ENCODE data around the gene KANSL1.

DNA sequence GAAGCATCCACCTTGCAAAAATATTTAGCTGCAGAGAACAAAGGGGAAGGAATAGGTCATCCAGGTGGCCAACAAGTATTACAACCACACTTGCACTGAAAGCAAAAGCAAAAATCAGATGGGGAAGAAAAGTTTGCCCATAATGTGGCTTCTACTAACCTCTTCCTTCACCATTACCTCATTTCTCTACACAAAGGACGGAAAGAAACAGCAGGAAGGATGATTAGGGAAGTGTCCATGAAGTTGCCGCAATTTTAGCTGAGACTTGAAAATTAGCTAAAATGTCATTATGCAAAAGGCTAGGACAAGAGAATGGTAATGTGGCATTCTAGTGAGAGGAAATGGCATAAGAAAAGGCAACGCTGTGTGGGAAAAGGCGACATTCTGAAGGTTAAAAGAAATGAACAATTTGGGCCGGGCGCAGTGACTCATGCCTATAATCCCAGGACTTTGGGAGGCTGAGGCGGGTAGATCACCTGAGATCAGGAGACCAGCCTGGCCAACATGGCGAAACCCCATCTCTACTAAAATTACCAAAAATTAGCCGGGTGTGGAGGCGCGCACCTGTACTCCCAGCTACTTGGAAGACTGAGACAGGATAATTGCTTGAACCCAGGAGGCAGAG is 13.7 kb downstream of the KANSL1 start:
- TF ChIP-seq EZH2 (IDR thresholded peaks at IDR 0.05; ENCODE audit: insufficient read depth, poor library complexity, severe bottlenecking) (no peak), EZH2phosphoT487 (IDR thresholded peaks at IDR 0.05; ENCODE audit: insufficient read depth, low read depth) (no peak)

Measured in GM23248 (cell line).